GM18907 (cell line): ENCODE results near the gene SH2D4B.

Experiments
- ATAC-seq: cut with Tn5 transposase; IDR thresholded peaks from one replicate; pipeline ENCODE4 v1.9.1; 2021; ENCODE audit warnings: mild to moderate bottlenecking, moderate library complexity; ENCODE audit not compliant: unreplicated experiment

SH2D4B gene

DNA sequence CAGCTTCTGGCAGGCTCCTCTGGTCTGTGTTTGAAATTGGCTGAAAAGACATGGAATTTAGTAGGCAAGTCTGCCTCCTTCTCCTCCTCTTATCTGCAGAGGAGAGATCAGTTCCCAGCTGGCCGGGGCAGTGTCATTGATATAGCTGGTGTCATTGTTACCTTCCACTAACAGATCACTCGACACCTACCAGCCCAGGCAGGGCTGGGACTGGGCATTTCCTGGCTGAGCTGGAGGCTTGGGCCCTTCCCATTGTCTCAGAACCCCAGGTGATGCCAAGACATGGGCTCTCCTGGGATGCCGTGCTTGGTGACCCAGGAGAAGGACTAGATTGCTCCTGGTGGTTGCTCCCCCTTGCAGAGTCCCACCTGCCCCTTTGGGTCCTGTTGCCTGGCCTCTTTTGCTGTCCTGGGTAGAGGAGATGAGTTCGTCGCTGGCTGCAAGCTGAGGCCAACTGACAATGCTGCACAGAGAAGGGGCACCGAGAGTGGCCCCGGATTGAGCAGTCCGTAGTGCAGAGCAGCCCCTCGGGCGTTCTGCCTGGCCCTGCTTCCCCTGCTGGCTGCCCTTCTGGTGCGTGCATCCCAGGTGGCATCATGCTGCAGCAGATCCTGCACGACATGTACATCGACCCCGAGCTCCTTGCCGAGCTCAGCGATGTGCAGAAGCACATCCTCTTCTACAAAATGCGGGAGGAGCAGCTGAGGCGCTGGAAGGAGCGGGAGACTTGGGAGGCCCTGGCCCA is at the start of gene SH2D4B:
SH2D4B (plus strand) TSS at position 167 of the 745 bp plus-strand sequence; CDS start at position 597, 430 bp downstream.
- no peak for ATAC-seq

DNA sequence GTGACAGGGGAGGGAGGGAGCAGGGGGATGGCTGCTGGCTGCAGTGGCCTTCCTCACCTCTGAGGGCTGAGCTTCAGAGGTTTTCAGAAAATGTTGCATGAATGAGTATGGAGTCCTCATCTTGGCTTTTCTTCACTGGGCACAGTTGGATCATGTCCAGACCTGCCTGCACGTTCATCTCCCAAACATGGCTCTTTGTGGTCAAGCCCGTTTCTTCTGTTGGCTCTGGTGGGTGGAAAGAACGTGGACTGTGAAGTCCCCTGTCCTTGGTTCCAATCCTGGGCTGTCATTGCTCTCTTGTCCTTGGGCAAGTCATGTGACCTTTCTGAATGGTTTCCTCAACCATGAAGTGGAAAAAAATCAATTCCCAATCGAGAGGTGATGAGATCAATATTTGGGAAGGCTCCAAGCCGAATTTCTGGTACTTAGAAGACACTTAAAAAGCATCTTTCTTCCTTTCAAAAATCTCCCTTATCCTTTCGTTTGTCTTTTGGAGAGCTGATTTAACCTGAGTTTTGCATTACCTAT is 49.1 kb upstream of the SH2D4B start:
- ATAC-seq: no peak

DNA sequence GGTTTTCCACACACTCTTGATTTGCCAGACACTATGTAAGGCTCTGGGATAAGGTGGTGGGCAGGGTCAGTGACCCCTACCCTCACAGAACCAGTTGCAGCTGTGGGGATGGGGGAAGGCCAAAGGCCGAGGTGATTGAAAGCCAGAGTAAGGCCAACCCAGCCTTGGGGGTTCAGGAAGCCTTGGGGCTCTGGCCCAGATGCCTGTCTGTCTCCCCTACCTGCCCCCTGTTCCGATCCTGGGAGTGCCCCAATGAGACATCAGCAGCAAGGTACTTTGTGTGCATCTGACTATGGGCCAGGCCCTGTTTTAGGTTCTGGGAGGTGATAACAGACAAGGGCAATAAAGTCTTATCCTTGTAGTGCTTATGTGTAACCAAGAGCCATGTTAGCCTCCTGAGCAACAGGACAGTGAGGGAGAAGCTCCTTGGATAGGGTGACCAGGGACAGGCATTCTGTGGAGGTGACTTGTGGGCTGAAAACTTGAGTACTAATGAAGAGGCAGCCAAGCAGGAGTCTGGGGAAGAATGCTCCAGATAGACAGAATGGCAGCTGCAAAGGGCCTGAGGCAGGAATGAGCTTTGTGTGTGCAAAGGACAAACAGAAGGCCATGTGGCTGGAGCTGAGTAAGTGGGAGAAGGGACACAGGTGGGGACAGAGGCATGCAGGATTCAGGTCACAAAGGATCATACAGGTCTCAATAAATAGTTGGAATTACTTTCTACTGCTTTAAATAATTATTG is 48.2 kb upstream of the SH2D4B start:
- ATAC-seq: no peak

DNA sequence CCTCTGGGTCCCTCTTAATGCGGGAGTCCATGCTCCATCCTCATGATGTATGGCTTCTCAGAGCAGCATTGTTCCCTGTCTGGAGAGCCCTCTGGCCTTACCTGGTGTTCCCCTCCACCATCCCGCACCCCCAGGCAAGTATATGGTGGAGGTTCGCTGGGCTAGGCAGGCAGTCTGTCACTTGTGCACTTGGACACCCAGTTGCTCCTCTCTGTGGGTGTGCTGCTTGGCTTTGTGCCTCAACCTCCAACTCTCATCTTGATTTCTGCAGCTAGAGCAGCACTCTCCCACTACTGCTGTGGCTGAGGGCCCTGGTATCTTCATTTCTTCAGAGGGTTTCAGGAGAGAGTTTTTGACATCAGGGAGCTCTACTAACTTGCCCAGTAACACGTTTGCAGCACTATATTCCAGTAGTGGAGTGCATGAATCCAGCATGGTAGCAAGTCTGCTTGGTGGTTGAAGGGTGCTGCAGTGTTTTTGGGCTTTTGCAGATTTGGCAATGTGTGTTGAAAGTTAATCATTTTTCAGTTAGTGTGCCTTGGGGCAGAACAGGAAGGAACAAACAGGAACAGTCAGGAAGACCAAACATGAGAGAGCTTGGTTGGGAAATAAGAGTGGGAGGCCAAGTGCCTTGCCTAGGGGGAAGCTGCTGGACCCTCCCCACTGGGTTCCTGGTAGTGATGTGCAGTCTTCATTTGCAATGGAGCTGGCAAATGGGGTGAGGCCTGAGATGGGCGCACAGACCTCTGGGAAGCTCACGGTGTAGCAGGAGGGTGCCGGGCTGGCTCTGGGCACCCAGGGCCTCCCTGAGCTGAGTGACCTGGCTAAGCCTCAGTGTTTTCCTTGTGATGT is 46.2 kb upstream of the SH2D4B start:
- no peak for ATAC-seq

DNA sequence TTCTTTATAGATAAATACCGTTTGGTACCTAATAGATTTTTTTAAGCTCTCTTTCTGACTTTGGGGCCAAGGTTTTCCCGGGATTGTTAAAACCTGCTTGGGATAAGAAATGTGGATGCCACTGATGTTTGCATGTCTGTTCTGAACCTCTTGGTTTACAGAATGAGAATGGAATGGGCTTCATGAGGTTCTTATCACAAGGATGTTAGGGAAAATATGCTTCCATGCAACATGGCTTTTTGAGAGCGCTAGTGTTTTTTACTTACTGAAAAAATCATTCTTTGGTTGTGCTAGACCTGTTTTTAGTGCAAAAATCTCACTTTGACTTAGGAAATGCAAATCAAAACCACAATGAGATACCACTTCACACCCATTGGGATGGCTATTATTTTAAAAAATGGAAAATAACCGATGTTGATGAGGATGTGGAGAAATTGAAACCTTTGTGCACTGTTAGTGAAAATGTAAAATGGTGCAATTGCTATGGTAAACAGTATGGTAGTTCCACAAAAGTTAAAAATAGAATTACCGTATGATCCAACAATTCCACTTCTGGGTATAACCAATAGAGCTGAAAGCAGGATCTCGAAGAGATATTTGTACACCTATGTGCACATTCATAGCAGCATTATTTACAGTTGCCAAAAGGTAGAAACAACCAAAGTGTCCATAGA is 44.7 kb upstream of the SH2D4B start:
- peak; percentile 23 for ATAC-seq

DNA sequence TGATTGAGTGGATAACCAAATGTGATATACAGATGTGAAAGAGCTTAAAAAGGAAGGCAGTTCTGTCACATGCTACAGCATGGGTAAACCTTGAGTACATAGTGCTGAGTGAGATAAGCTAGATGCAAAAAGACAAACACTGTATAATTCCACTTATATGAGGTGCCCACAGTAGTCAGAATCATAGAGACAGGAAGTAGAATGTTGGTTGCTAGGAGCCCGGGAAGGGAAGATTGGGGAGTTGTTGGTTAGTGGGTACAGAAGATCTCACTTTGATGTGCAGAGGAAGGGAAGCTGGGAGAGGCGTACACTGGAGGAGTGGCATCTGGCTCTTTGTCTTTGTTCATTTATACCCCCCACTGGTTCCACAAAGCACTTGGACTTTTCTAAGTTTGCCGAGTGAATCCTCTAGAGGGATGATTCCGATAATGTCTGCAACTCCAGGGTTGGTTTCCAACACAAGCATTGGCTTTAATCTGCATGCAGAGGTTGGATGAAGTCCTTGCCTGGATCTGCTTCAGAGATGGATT is 44.1 kb upstream of the SH2D4B start:
- ATAC-seq: peak; percentile 60

DNA sequence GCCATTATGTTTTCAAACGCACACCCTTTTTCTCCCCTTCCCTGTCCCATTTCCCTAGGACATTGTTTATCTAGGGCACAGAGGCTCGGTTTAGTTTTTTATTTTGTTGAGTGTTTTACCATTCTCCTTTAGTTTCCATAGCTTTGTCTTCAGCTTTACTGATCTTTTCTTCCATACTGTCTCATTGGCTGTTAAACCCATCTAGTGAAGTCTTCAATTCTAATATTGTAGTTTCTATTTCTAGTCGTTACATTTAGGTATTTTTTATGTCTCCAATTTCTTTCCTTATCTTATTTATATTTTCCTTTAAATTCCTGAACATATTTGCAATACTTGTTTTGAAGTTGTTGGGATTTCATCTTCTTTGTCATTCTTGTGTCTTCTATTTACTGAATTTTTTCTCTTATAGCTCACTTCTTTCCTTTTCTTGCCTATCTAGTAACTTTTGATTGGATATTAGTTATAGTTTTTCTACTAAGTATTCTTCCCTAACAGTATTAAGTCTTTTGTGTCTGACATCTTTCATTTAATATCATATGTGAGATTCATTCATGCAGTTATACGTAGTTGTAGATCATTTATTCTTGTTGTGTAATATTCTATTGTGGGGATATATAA is 41.0 kb upstream of the SH2D4B start:
- ATAC-seq: no peak

DNA sequence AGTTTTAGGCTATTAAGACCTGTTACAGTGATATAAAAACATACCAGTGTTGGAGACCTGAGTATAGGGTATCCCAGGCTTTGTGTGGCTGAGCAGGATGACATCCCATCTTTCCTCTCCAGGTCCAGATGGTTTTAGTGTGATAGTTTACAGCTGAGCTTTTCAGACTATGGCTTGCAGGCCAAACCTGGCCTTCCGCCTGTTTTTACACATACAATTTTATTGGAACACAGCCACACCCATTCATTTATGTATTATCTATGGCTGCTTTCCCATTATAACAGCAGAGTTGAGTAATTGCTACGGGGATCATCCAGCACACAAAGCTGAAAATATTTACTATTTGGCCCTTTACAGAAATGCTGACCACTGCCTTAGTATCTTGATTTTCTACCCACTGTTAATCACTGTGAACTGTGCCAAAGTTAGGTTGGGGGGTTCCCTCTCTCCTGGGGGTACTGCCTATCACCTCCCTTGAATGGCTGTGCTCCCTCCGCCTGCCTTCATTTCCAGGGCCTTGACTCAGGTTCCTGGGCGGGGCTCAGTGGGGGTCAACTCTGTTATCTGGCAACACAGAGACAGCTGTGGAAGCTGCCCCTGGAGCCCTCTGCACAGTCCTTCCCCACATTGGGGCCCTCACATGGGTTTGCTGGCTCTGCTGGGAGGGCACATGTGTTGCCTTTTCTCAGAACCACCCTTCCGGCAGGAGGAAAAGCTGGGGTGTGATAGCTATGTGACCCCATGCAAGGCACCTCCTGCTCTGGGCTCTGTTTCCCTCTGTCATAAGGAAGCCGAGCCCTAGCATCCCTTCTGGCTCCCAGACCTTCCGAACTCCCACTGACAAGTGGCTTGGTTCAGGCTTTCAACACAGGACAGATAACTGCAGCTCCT is 40.3 kb upstream of the SH2D4B start:
- ATAC-seq: no peak

DNA sequence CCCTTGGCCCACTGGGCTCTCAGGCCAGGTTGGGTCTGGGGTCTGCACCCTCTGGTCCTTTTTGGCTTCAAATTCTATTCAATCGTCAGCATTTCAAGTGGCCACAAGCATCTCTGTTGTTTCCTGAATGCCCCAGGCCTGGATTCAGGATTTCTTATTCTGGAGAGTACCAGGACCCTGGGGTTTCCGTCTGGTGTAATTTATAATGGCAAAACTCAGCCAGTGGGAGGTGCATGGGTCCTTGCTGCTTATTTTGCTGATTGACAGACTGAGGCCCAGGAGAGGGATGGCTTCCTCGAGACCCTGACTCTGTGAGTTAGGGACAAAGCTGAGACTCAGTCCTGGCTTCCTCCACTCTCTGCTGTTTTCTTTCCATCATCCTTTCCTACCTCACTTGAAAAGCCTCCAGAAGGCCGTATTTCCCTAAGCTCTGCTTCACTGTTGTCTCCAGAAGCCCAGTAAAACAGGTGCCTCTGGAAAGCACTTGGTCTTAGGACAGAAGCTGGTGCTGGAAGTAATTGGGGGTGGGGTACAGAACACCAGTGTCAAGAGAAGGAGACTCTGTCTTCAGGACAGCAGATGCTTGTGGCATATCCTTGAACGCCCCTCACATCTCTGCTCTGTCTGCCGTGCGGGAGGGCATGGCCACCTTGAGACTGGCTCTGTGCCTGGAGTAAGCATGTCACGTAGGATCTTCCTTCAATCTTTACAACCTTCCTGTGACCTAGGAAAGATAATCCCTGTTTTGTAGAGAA is 39.4 kb upstream of the SH2D4B start:
- ATAC-seq: no peak

DNA sequence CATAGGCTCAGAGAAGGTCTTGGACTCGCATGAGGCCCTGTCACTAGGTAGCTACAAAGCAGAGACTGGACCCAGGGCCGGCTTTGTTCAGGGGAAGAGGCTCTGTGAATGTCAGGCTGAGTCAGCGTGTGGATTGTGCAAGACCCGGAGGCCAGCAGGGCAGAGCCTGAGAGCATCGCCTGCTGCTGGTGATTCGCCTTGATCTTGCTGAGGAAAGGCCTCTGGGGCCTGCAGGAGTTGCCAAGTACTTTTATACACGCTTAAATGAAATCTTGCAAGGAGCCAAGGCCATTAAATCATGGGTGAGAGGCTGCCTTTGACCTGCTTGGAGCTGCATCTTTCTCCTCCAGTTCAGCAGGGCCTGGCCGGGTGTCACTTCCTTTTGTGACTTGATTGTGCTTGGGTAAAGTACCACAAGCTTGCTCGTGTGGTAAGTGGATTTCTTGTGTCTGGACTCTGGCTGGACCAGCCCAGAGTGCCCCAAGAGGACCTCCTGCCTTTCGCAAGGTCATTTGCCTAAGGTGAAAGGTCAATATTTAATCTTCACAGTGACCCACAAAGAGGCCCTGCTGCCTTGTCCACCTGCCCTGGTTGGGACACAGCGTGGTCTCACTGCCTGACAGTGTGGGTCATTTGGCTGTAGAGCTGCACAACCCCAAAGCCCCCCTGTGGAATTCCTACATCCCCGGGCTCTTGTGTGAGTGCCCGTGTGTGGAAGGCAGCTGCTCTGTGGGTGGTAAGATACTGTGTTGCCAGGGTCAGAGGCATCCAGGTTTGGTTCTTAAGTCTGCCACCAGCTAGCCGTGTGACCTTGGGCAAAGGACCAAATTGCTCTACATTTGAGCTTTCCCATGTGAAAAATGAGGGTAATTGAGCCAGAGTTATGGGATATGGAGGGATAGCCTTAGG is 38.6 kb upstream of the SH2D4B start:
- peak; percentile 34 for ATAC-seq

DNA sequence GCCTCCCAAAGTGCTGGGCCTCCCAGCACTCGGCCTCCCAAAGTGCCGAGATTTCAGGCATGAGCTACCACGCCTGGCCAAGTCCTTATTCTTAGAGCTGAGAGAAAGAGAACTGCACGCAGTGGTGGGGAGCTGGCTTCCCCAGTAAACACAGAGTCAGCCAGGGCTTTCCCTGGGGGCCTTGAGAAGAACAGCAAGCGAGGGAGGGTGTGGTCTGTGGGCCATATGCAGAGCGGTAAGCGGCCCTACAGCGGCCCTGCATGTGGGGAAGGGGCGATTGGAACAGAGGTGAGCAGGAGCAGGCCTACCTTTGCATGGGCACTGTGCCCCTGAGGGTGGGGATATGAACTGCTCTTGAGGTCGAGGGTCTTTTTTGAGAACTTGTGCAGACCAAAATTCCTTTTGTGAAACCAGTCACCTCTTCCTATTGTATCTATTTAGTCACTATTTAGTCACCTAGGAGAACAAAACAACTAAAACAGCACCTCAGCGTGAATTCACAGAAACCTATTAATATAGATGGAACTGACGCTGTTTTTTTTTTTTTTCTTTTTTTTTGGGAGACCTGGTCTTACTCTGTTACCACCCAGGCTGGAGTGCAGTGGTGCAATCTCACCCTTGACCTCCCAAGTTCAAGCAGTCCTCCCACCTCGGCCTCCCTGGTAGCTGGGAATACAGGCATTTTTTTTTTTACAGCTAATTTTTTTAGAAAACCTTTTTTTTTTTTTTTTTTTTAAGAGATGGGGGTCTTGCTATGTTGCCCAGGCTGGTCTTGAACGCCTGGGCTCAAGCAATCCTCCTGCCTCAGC is 36.9 kb upstream of the SH2D4B start:
- peak; percentile 82 for ATAC-seq

DNA sequence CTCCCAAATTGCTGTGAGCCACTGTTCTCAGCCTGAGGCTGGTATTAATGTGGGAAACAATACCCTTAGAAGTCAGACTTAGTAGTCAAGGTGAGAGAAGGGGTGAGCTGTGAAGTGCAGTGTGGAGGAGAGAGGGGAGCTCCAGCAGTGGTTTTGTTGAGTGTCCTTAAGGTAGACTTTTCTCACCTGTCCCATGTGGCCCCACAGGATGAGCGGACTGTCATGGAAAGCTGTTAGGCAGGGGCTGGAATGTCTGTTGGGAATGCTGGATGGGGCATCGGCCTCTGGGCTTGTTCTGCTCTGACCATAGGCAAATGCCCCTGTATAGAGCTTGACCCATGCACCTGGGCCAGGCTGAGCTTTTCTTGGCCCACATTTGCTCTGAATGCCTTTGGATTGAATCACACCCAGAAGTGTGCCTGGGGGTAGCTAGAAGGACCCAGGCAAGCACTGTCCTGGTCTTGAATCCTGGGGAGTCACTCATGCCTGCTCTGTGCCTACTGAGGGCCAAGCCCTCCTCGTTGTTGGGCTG is 36.3 kb upstream of the SH2D4B start:
- no peak for ATAC-seq

DNA sequence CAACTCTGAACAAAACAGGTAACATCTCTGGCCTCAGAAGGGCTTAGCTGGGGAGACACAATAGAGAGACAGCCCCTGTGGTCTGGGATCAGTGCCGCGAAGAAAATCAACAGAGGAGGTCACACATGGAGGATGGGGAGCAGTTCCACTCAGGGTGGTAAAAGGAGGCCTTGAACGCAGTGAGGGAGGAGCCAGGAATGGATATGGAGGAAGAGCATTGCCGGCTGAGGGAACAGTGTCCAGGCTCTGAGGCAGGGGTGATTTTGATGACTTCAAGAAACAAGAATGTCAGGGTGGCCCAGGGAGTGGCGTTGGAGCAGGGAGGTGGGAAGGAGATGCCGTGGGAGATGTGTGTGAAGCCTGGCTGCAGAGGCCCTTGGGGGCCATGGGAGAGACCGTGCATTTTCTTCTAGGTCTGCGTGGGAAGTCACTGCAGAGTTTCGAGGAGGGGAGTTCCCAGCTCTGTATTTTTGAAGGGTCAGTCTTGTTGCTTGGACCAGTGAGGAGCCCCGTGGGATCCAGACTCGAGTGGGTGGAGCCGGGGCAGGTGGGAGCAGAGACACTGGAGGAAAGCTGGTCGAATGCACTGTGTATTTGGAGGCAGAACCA is 35.7 kb upstream of the SH2D4B start:
- ATAC-seq: no peak

DNA sequence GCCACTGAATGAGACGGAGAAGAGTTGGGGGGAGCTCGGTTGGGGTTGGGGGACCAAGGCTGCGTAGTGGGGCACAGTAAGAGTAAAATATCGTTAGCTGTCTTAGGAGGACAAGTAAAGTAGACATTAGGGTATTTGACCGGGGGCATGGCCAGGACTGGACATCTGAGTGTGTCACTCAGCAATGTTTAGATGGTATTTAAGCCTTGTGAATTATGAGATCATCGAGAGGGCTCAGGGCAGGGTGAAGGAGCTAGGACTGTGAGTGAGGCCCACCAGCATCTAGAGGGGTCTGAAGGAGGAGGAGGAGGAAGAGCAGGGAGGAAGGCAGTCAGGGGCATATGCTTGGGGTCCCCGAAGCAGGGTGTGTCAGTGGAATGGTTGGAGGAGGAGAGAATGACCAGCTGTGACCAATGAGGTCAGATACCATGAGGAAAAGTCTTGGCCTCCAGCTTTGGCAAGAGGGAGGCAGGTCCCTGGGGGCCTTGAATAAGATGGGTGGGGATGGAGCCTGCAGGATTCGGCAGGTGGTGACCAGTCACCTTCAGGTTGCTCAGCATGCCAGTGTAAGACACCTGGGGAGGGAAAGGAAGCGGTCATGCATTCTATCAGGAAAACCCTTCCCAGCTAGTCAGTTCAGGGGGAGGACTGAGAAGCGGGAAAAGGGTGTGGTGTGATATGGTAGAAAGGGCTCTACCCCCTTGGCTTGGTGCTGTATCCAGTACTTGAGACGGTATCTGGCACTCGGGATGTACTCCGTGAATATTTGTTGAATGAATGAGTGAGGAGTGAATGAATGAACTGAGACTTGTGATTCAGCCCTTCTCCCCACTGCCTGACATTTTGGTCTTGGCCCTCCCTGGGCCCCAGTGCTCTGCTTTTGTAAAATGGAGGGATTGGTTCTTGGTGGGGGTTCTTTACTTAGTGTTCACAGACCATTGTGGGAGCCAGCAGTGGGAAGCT is 34.8 kb upstream of the SH2D4B start:
- no peak for ATAC-seq
